Common myeloid progenitor, CD34-positive (primary cell): ENCODE measurements around the gene CD48.

Experiments used
- CTCF ChIA-PET: fragments of 350-600 bp; sonication (Branson Sonifier 250); formaldehyde crosslinking; loops from one replicate; lab custom pipeline; 2021; ENCODE audit warnings: antibody characterized with exemption; lab: Charles Lee
- POLR2A ChIA-PET: fragments of 350-600 bp; sonication (Branson Sonifier 250); formaldehyde crosslinking; loops from one replicate; lab custom pipeline; 2021; ENCODE audit warnings: antibody characterized with exemption; lab: Charles Lee
- DNase-seq, 3 donors: peaks; one replicate each; pipeline versions ENCODE4 v3.0.0 to v3.0.0-alpha.2; 2013
- H3K27ac ChIP-seq, 2 experiments: 1 replicate in 1 of 2; 2 replicates in 1 of 2; pipeline ENCODE4 v1.7.0; 2013; ENCODE audit warnings: inconsistent platforms in 2 of 2, low read length in 2 of 2, mild to moderate bottlenecking in 2 of 2, low read depth in 1 of 2, moderate library complexity in 1 of 2; ENCODE audit not compliant: severe bottlenecking in 2 of 2, insufficient read depth in 1 of 2, poor library complexity in 1 of 2
- H3K27me3 ChIP-seq, 5 experiments: replicated peaks in 2 of 5; 1 replicate in 3 of 5; 2 replicates in 2 of 5; pipeline versions ENCODE4 v1.6.1 to v1.7.0; 2013; ENCODE audit warnings: low read length in 4 of 5, mild to moderate bottlenecking in 2 of 5, moderate library complexity in 2 of 5, inconsistent platforms in 1 of 5; ENCODE audit not compliant: insufficient read depth in 5 of 5, control insufficient read depth in 4 of 5
- H3K36me3 ChIP-seq, 4 experiments: 1 replicate in 2 of 4; 2 replicates in 2 of 4; pipeline versions ENCODE4 v1.6.1 to v1.7.0; 2013; ENCODE audit warnings: low read length in 3 of 4, control low read depth in 1 of 4, mild to moderate bottlenecking in 1 of 4; ENCODE audit not compliant: control insufficient read depth in 4 of 4, insufficient read depth in 4 of 4
- H3K4me1 ChIP-seq, 4 experiments: 1 replicate in 3 of 4; 2 replicates in 1 of 4; pipeline versions ENCODE4 v1.6.1 to v1.7.1; 2013; ENCODE audit warnings: low read length in 3 of 4, mild to moderate bottlenecking in 3 of 4, control low read depth in 1 of 4, inconsistent platforms in 1 of 4, moderate library complexity in 1 of 4; ENCODE audit not compliant: control insufficient read depth in 4 of 4, insufficient read depth in 4 of 4; ENCODE audit errors: control extremely low read depth in 1 of 4
- H3K4me3 ChIP-seq, 7 experiments: 1 replicate in 4 of 7; 2 replicates in 3 of 7; pipeline versions ENCODE4 v1.5.1 to v1.7.0; 2013; ENCODE audit warnings: mild to moderate bottlenecking in 7 of 7, low read length in 6 of 7, moderate library complexity in 6 of 7, inconsistent platforms in 2 of 7, low read depth in 2 of 7, control low read depth in 1 of 7; ENCODE audit not compliant: insufficient read depth in 4 of 7, control insufficient read depth in 1 of 7; ENCODE audit errors: extremely low read depth in 1 of 7
- H3K9me3 ChIP-seq, 5 experiments: 1 replicate in 4 of 5; 2 replicates in 1 of 5; pipeline versions ENCODE4 v1.6.1 to v1.7.1; 2013; ENCODE audit warnings: low read length in 4 of 5, mild to moderate bottlenecking in 2 of 5, inconsistent platforms in 1 of 5, low read depth in 1 of 5, moderate library complexity in 1 of 5; ENCODE audit not compliant: control insufficient read depth in 4 of 5, insufficient read depth in 2 of 5; ENCODE audit errors: control extremely low read depth in 1 of 5
- WGBS: methylation state at CpG from one replicate; pipeline ENCODE4 v1.1.5; 2013; ENCODE audit not compliant: insufficient coverage; 5-methylcytosine and 5-hydroxymethylcytosine counted together

The CD48 gene

GRCh38 chr1:160638926-160639325, 72.7 kb downstream of the CD48 start:
- Histone ChIP-seq H3K27me3 (no peaks in the 10 kb centered on the region), H3K4me3 (no peak overlapping the region), H3K36me3 (no peaks in the 10 kb centered on the region), H3K27ac (no peak overlapping the region), H3K4me1 (peaks cover 23 to 54% (median 42%) of the 10 kb centered on the region in 4 experiments), H3K9me3 (no peaks in the 10 kb centered on the region)
- WGBS: 97% methylated on average over 5 of the region's 6 CpGs
- DNase-seq: no peak
- ChIA-PET CTCF (no interaction called here), POLR2A (no interaction called here)

GRCh38 chr1:160638540-160638857, 73.1 kb downstream of the CD48 start:
- Histone ChIP-seq H3K27me3 (no peaks in the 10 kb centered on the region), H3K4me3 (no peak overlapping the region), H3K36me3 (no peaks in the 10 kb centered on the region), H3K27ac (no peak overlapping the region), H3K4me1 (peaks cover 23 to 54% (median 42%) of the 10 kb centered on the region in 4 experiments), H3K9me3 (no peaks in the 10 kb centered on the region)
- CTCF ChIA-PET: no interaction called here
- POLR2A ChIA-PET: no interaction called here
- DNase-seq: no peak
- 100% methylated on average over 3 of the region's 3 CpGs for WGBS

DNA sequence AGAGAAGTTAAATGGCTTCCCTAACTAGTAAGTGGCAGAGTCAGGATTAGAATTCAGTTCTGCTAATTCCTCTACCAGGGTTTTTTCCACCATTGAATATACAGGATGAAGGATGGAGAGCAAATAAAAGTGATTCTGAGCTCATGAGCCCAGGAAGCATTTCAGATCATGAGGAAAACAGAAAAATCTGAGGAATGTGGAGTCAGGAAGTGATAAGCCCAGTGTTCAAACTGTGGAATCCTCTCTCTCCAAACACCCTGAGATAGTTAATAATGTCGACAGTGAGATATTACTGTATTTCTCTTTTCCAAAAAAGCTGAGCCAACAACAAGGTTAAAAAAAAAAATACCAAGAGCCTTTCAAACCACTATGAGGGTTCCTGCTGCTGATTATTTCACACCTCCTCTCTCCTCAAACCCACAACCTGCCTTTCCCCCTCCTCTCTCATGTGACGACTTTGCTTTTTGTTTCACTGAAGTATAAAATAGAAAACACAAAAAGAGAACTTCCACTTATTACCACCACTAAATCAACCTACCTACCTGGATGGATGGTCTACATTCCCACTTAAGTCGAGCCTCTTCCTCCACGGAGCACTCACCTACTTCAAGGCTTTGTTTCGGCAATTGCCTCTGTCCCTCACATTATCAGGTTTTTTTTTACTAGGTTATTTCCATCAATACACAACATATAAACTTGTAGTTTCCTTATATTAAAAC, 73.6 kb downstream of the CD48 start:
- Histone ChIP-seq H3K27me3 (no peaks in the 10 kb centered on the region), H3K27ac (no peak overlapping the region), H3K36me3 (no peaks in the 10 kb centered on the region), H3K9me3 (no peaks in the 10 kb centered on the region), H3K4me1 (peaks cover 23 to 52% (median 42%) of the 10 kb centered on the region in 4 experiments), H3K4me3 (peak overlapping the region in 1 of 7 experiments; percentile 2)
- ChIA-PET POLR2A (no interaction called here), CTCF (no interaction called here)
- WGBS: 25% methylated on average over 4 of the region's 5 CpGs
- peak; percentile 56 to 92 (median 91) for DNase-seq

DNA sequence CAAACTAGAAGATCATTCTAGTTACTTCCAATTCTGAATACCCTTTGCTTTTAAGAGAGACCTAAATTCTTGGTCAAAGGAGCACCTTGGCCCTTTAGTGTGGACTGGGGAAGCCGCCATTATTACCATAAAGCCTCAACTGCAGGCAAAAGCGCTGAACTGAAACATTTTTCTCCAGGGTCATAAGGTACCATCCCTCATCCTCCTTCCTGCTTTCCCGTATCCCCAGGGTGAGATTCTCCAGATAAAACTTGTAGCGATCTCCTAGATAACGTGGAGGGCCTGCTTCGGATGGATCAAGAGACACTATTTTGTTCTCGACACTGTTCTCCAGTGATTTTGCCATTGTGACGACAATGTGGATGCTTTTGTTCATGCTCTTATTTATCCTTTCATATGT, 74.6 kb downstream of the CD48 start:
- no peak for DNase-seq
- Histone ChIP-seq H3K4me3 (no peak overlapping the region), H3K27me3 (no peaks in the 10 kb centered on the region), H3K4me1 (peaks cover 23 to 51% (median 41%) of the 10 kb centered on the region in 4 experiments), H3K27ac (no peak overlapping the region), H3K36me3 (no peaks in the 10 kb centered on the region), H3K9me3 (no peaks in the 10 kb centered on the region)
- ChIA-PET POLR2A (no interaction called here), CTCF (no interaction called here)
- WGBS: 92% methylated on average over 7 of the region's 8 CpGs

DNA sequence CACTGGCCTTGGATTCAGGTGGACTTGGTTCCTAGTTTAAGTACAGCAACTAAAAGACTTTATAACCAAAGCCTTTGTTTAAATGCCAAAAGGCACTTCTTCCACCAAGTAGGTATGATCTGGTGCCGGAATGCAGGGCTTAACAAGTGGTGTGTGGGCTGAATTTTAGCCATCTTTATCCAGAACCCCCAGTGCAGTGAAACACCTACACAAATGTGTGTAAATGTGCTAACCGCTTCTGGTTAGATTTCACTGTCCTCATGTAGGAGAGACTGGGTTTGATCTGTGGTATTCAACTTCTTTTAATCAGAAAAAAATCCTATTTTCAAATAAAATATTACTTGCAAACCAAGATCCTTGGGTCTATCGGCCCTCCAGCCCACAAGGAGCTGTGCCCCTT, 75.1 kb downstream of the CD48 start:
- Histone ChIP-seq H3K4me3 (no peak overlapping the region), H3K9me3 (no peaks in the 10 kb centered on the region), H3K27ac (no peak overlapping the region), H3K36me3 (no peaks in the 10 kb centered on the region), H3K27me3 (no peaks in the 10 kb centered on the region), H3K4me1 (peaks cover 20 to 46% (median 36%) of the 10 kb centered on the region in 4 experiments)
- ChIA-PET CTCF (no interaction called here), POLR2A (no interaction called here)
- 100% methylated on average over 1 of the region's 3 CpGs for WGBS
- DNase-seq: no peak

- Histone ChIP-seq H3K4me3 (no peak overlapping the region), H3K9me3 (no peaks in the 10 kb centered on the region), H3K36me3 (no peaks in the 10 kb centered on the region), H3K27ac (no peak overlapping the region), H3K27me3 (no peaks in the 10 kb centered on the region), H3K4me1 (peaks cover 19 to 41% (median 31%) of the 10 kb centered on the region in 4 experiments)
- DNase-seq: no peak
- WGBS: 84% methylated on average over 4 of the region's 4 CpGs
- CTCF ChIA-PET: no interaction called here
- POLR2A ChIA-PET: no interaction called here
These were observed 75.5 kb downstream of the CD48 start for GRCh38 chr1:160636076-160636475.

GRCh38 chr1:160634543-160635491, 76.8 kb downstream of the CD48 start:
- CTCF ChIA-PET: no interaction called here
- DNase-seq: no peak
- 88% methylated on average over 7 of the region's 17 CpGs for WGBS
- H3K9me3 ChIP-seq: no peaks in the 10 kb centered on the region
- H3K27me3 ChIP-seq: no peaks in the 10 kb centered on the region
- no peak overlapping the region for H3K4me3 ChIP-seq
- peaks cover 14 to 41% (median 21%) of the 10 kb centered on the region in 4 experiments for H3K4me1 ChIP-seq
- no peaks in the 10 kb centered on the region for H3K36me3 ChIP-seq
- no peak overlapping the region for H3K27ac ChIP-seq
- POLR2A ChIA-PET: no interaction called here
